Kidney glomerular epithelial cell (primary cell): Measurements from ENCODE around the gene ATPAF1.

Experiments
- DNase-seq: peaks from one replicate; lab custom pipeline; 2025; lab: John Stamatoyannopoulos, UW

ATPAF1 gene

DNA sequence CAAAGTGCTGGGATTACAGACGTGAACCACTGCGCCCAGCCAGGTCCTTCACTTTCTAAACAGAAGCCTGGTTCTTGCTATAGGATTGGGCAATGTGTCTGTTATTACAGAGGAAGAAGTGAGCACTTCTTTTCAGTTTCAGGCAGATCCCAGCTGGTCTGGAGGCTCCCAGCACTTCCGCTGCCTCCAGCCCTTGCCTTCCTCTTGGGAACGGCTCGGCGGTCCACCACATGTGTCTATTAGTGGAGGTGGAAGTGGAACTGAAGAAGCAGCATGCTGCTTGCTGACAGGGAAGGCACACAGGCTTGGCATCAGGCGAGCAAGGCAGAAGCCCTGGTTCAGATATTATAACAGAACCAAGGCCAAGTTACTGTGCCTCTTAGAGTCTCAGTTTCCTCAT is 81.1 kb downstream of the ATPAF1 start:
- no peak for DNase-seq

DNA sequence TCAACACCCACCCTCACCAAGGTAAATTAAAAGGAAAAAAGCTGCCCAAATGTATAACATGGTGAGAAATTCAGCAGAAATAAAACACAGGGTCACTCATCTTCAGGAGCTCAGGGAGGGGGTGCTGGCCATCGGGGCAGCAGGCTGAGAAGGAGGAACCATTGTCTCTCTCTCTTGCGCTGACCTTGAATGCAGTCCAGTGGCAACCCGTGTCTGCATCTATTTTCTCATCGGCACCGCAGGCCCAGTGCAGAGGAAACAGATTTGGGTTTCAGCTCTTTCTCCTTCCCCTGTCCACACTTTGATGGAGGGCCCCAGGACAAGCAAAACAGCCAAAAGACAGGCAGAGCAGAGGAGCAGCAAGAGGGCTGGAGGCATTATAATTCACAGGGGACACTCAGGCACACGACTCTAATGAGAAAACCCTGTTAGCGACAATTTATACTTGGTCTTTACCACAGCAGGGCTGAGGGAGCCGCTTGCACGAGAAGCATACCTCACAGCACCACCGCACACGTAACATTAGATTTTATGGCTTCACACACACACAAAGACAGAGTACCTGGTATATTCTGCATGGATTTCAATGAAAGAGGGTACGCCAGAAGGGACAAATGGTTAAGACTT is 82.7 kb downstream of the ATPAF1 start:
- DNase-seq: no peak

- no peak for DNase-seq
These were observed 84.7 kb downstream of the ATPAF1 start for GRCh38 chr1:46583494-46583893.

GRCh38 chr1:46582972-46583371 is 85.2 kb downstream of the ATPAF1 start:
- no peak for DNase-seq
